RCC 7860 (cell line): ENCODE data around the gene GRIN1.

Source experiments
- DNase-seq: peaks from one replicate; pipeline ENCODE4 v3.0.0-alpha.2; 2015; ENCODE audit warnings: low spot score
- FAIRE-seq: peaks from 2 replicates; lab custom pipeline; 2012; peaks lifted over from hg19 to GRCh38; lab: Jason Lieb, UNC

Gene GRIN1

GRCh38 chr9:137205126-137206069 lies 66.4 kb downstream of the GRIN1 start, which contains the start of the genes NDOR1 and TMEM203:
Gene NDOR1 (plus strand): TSS chr9:137205700. CDS start chr9:137205778, 78 bp downstream.
Gene TMEM203 (minus strand): TSS chr9:137205648. CDS start chr9:137205414, 234 bp downstream.
- DNase-seq (peak; percentile 64), FAIRE-seq (no peak)

- no peak for FAIRE-seq
These were observed 67.6 kb downstream of the GRIN1 start for GRCh38 chr9:137206602-137207001.

GRCh38 chr9:137211532-137211931 lies 72.6 kb downstream of the GRIN1 start:
- FAIRE-seq (no peak), DNase-seq (no peak)

More at GRCh38 chr9:137206602-137207001, 67.6 kb downstream of the GRIN1 start:
- no peak for DNase-seq

- FAIRE-seq (no peak), DNase-seq (no peak)
These were observed 73.6 kb downstream of the GRIN1 start for GRCh38 chr9:137212520-137212919.

GRCh38 chr9:137213160-137214060 lies 74.5 kb downstream of the GRIN1 start:
- FAIRE-seq (no peak), DNase-seq (no peak)

- DNase-seq (no peak), FAIRE-seq (no peak)
These were observed 75.7 kb downstream of the GRIN1 start for GRCh38 chr9:137214620-137215019.

- no peak for FAIRE-seq
- no peak for DNase-seq
These were observed 76.4 kb downstream of the GRIN1 start for GRCh38 chr9:137215196-137215986.

GRCh38 chr9:137216188-137216965 lies 77.4 kb downstream of the GRIN1 start:
- FAIRE-seq: no peak
- no peak for DNase-seq

GRCh38 chr9:137217276-137218211 lies 78.6 kb downstream of the GRIN1 start:
- DNase-seq (no peak), FAIRE-seq (no peak)

- DNase-seq (no peak), FAIRE-seq (no peak)
These were observed 79.3 kb downstream of the GRIN1 start for GRCh38 chr9:137218212-137218753.
